Trophoblast cell (in vitro differentiated cells and primary cell): ENCODE measurements around the gene MCIDAS.

Source experiments
- DNase-seq, 2 donors: peaks; one replicate each; pipeline ENCODE4 v3.0.0-alpha.2; 2016
- H2AFZ ChIP-seq: 2 replicates; pipeline ENCODE4 v1.6.1; 2013; ENCODE audit warnings: low read length, moderate library complexity, mild to moderate bottlenecking; ENCODE audit not compliant: insufficient read depth, poor library complexity
- H2AK5ac ChIP-seq: 2 replicates; pipeline ENCODE4 v1.6.1; 2013; ENCODE audit warnings: mild to moderate bottlenecking, low read length
- H2BK120ac ChIP-seq: 2 replicates; pipeline ENCODE4 v1.6.1; 2013; ENCODE audit warnings: low read length, mild to moderate bottlenecking, moderate library complexity; ENCODE audit not compliant: insufficient read depth, poor library complexity
- H2BK12ac ChIP-seq: 2 replicates; pipeline ENCODE4 v1.6.1; 2013; ENCODE audit warnings: mild to moderate bottlenecking, low read length, moderate library complexity
- H2BK5ac ChIP-seq: 2 replicates; pipeline ENCODE4 v1.6.1; 2013; ENCODE audit warnings: low read length, low read depth, moderate library complexity, mild to moderate bottlenecking; ENCODE audit not compliant: poor library complexity
- H3K14ac ChIP-seq: 2 replicates; pipeline ENCODE4 v1.6.1; 2013; ENCODE audit warnings: mild to moderate bottlenecking, low read length
- H3K18ac ChIP-seq: 2 replicates; pipeline ENCODE4 v1.6.1; 2013; ENCODE audit warnings: mild to moderate bottlenecking, low read length
- H3K23ac ChIP-seq: 2 replicates; pipeline ENCODE4 v1.6.1; 2013; ENCODE audit warnings: low read length
- H3K27ac ChIP-seq: 2 replicates; pipeline ENCODE4 v1.5.1; 2013; ENCODE audit warnings: low read depth, mild to moderate bottlenecking, inconsistent platforms, low read length, moderate library complexity
- H3K27me3 ChIP-seq: 2 replicates; pipeline ENCODE4 v1.6.1; 2013; ENCODE audit warnings: inconsistent platforms, mild to moderate bottlenecking, low read length, moderate library complexity; ENCODE audit not compliant: insufficient read depth
- H3K36me3 ChIP-seq, 2 experiments: 1 replicate in 1 of 2; 2 replicates in 1 of 2; pipeline ENCODE4 v1.6.1; 2013; ENCODE audit warnings: low read length in 2 of 2, mild to moderate bottlenecking in 2 of 2, moderate library complexity in 1 of 2; ENCODE audit not compliant: insufficient read depth in 2 of 2, control insufficient read depth in 1 of 2
- H3K4ac ChIP-seq: 2 replicates; pipeline ENCODE4 v1.6.1; 2013; ENCODE audit warnings: low read depth, mild to moderate bottlenecking, low read length, moderate library complexity
- H3K4me1 ChIP-seq, 2 experiments: 1 replicate in 1 of 2; 2 replicates in 1 of 2; pipeline ENCODE4 v1.6.1; 2013; ENCODE audit warnings: low read length in 2 of 2, mild to moderate bottlenecking in 2 of 2, moderate library complexity in 1 of 2; ENCODE audit not compliant: insufficient read depth in 2 of 2, control insufficient read depth in 1 of 2
- H3K4me2 ChIP-seq: 2 replicates; pipeline ENCODE4 v1.6.1; 2013; ENCODE audit warnings: inconsistent platforms, mild to moderate bottlenecking, low read length, moderate library complexity
- H3K4me3 ChIP-seq: 2 replicates; pipeline ENCODE4 v1.5.1; 2013; ENCODE audit warnings: mild to moderate bottlenecking, low read depth, low read length, inconsistent platforms
- H3K79me1 ChIP-seq: one replicate; pipeline ENCODE4 v1.6.1; 2013; ENCODE audit warnings: low read length
- H3K79me2 ChIP-seq: 2 replicates; pipeline ENCODE4 v1.6.1; 2013; ENCODE audit warnings: low read length, mild to moderate bottlenecking; ENCODE audit not compliant: control insufficient read depth, insufficient read depth, poor library complexity
- H3K9ac ChIP-seq: 2 replicates; pipeline ENCODE4 v1.6.1; 2013; ENCODE audit warnings: mild to moderate bottlenecking, low read length
- H3K9me3 ChIP-seq: 2 replicates; pipeline ENCODE4 v1.6.1; 2013; ENCODE audit warnings: low read depth, mild to moderate bottlenecking, control low read depth, inconsistent platforms, low read length; ENCODE audit not compliant: insufficient read depth
- H4K12ac ChIP-seq: 2 replicates; pipeline ENCODE4 v1.6.1; 2013; ENCODE audit warnings: low read depth, mild to moderate bottlenecking, low read length, moderate library complexity
- H4K8ac ChIP-seq: 2 replicates; pipeline ENCODE4 v1.6.1; 2013; ENCODE audit warnings: low read depth, mild to moderate bottlenecking, low read length, moderate library complexity
- H4K91ac ChIP-seq: one replicate; pipeline ENCODE4 v1.6.1; 2013; ENCODE audit warnings: low read depth, mild to moderate bottlenecking, low read length, moderate library complexity
- WGBS: extraction: QIAGEN DNeasy Blood & Tissue Kit; methylation state at CpG from one replicate; pipeline ENCODE4 v1.1.7; 2013; ENCODE audit warnings: missing lambda C conversion rate; ENCODE audit not compliant: insufficient read length, insufficient coverage; ENCODE audit errors: extremely low coverage; 5-methylcytosine and 5-hydroxymethylcytosine counted together

MCIDAS gene

GRCh38 chr5:55230086-55230629, 3.0 kb upstream of the MCIDAS start:
- Histone ChIP-seq H2AFZ (no peak overlapping the region), H4K12ac (no peak overlapping the region), H3K36me3 (no peaks in the 10 kb centered on the region), H3K79me2 (no peaks in the 10 kb centered on the region), H4K8ac (no peak overlapping the region), H4K91ac (no peak overlapping the region), H2BK120ac (no peak overlapping the region), H3K79me1 (no peaks in the 10 kb centered on the region), H3K4ac (no peak overlapping the region), H2BK5ac (no peak overlapping the region), H2BK12ac (no peak overlapping the region), H3K18ac (no peak overlapping the region), H3K23ac (no peak overlapping the region), H2AK5ac (no peak overlapping the region), H3K9me3 (peaks cover 2% of the 10 kb centered on the region), H3K27me3 (peaks cover 80% of the 10 kb centered on the region), H3K27ac (no peak overlapping the region), H3K9ac (no peak overlapping the region), H3K4me2 (no peak overlapping the region), H3K4me3 (no peak overlapping the region), H3K14ac (no peak overlapping the region), H3K4me1 (peaks cover 18 to 29% of the 10 kb centered on the region in 2 experiments)
- no peak for DNase-seq
- WGBS = no CpG with 5 or more reads among the region's 8 CpGs

- H3K27ac ChIP-seq = no peak overlapping the region
- no peak overlapping the region for H2BK12ac ChIP-seq
- no peaks in the 10 kb centered on the region for H3K79me2 ChIP-seq
- peaks cover 4% of the 10 kb centered on the region for H3K9me3 ChIP-seq
- no peaks in the 10 kb centered on the region for H3K79me1 ChIP-seq
- no peak overlapping the region for H4K12ac ChIP-seq
- H3K4ac ChIP-seq = no peak overlapping the region
- peaks cover 87% of the 10 kb centered on the region for H3K27me3 ChIP-seq
- H2BK120ac ChIP-seq = no peak overlapping the region
- no peak overlapping the region for H2BK5ac ChIP-seq
- no peak overlapping the region for H4K8ac ChIP-seq
- no peak overlapping the region for H3K9ac ChIP-seq
- H3K18ac ChIP-seq = no peak overlapping the region
- WGBS = no CpG with 5 or more reads among the region's 30 CpGs
- H3K4me1 ChIP-seq = peaks cover 16 to 26% of the 10 kb centered on the region in 2 experiments
- H2AK5ac ChIP-seq = no peak overlapping the region
- no peak overlapping the region for H3K23ac ChIP-seq
- H3K4me2 ChIP-seq = peak overlapping the region; percentile 78
- no peak overlapping the region for H4K91ac ChIP-seq
- no peak for DNase-seq
- H3K14ac ChIP-seq = no peak overlapping the region
- H3K4me3 ChIP-seq = peak overlapping the region; percentile 63
- no peak overlapping the region for H2AFZ ChIP-seq
- no peaks in the 10 kb centered on the region for H3K36me3 ChIP-seq
Observed at GRCh38 chr5:55227664-55228430, 732 bp upstream of the MCIDAS start.

GRCh38 chr5:55226027-55226933, 835 bp downstream of the MCIDAS start:
- Histone ChIP-seq H3K4ac (no peak overlapping the region), H2AK5ac (no peak overlapping the region), H3K4me3 (peak overlapping the region; percentile 46), H3K18ac (no peak overlapping the region), H2BK12ac (no peak overlapping the region), H3K27me3 (peaks cover 86% of the 10 kb centered on the region), H2BK120ac (no peak overlapping the region), H3K79me1 (no peaks in the 10 kb centered on the region), H4K91ac (no peak overlapping the region), H3K14ac (no peak overlapping the region), H3K79me2 (no peaks in the 10 kb centered on the region), H3K9ac (no peak overlapping the region), H4K8ac (no peak overlapping the region), H2AFZ (peak overlapping the region; percentile 19), H2BK5ac (no peak overlapping the region), H4K12ac (no peak overlapping the region), H3K27ac (no peak overlapping the region), H3K36me3 (no peaks in the 10 kb centered on the region), H3K4me1 (peaks cover 12 to 19% of the 10 kb centered on the region in 2 experiments), H3K4me2 (peak overlapping the region; percentile 78), H3K9me3 (peaks cover 8% of the 10 kb centered on the region), H3K23ac (no peak overlapping the region)
- DNase-seq = peak in 1 of 2 donors; percentile 36
- no CpG with 5 or more reads among the region's 54 CpGs for WGBS

GRCh38 chr5:55225346-55225745, 1.8 kb downstream of the MCIDAS start:
- Histone ChIP-seq H2AFZ (no peak overlapping the region), H3K4me1 (peaks cover 13 to 22% of the 10 kb centered on the region in 2 experiments), H3K9me3 (peaks cover 8% of the 10 kb centered on the region), H3K4me2 (no peak overlapping the region), H3K9ac (no peak overlapping the region), H4K91ac (no peak overlapping the region), H2BK12ac (no peak overlapping the region), H4K8ac (no peak overlapping the region), H3K36me3 (no peaks in the 10 kb centered on the region), H2BK5ac (no peak overlapping the region), H4K12ac (no peak overlapping the region), H3K79me2 (no peaks in the 10 kb centered on the region), H3K27ac (no peak overlapping the region), H3K4me3 (no peak overlapping the region), H3K14ac (no peak overlapping the region), H3K18ac (no peak overlapping the region), H3K23ac (no peak overlapping the region), H3K4ac (no peak overlapping the region), H3K27me3 (peaks cover 86% of the 10 kb centered on the region), H2AK5ac (no peak overlapping the region), H3K79me1 (no peaks in the 10 kb centered on the region), H2BK120ac (no peak overlapping the region)
- DNase-seq = no peak
